PC-9 (cell line): Measurements from ENCODE around the gene ACTR5.

Experiments
- EZH2 ChIP-seq: fragments of 200-600 bp; sonication (generic); IDR thresholded peaks from 2 replicates; pipeline ENCODE4 v1.8.0; 2017; ENCODE audit warnings: antibody characterized with exemption, low read depth
- TF ChIP-seq, protein P1 (sequence below): fragments of 200-600 bp; sonication (generic); conservative IDR thresholded peaks from 2 replicates; pipeline ENCODE4 v1.6.1; 2017; ENCODE audit warnings: mixed run types, antibody characterized with exemption, mild to moderate bottlenecking, moderate library complexity

- TF ChIP-seq, protein P1, sequence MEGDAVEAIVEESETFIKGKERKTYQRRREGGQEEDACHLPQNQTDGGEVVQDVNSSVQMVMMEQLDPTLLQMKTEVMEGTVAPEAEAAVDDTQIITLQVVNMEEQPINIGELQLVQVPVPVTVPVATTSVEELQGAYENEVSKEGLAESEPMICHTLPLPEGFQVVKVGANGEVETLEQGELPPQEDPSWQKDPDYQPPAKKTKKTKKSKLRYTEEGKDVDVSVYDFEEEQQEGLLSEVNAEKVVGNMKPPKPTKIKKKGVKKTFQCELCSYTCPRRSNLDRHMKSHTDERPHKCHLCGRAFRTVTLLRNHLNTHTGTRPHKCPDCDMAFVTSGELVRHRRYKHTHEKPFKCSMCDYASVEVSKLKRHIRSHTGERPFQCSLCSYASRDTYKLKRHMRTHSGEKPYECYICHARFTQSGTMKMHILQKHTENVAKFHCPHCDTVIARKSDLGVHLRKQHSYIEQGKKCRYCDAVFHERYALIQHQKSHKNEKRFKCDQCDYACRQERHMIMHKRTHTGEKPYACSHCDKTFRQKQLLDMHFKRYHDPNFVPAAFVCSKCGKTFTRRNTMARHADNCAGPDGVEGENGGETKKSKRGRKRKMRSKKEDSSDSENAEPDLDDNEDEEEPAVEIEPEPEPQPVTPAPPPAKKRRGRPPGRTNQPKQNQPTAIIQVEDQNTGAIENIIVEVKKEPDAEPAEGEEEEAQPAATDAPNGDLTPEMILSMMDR: no peak
- TF ChIP-seq EZH2: no peak
Observed at GRCh38 chr20:38811769-38812168, 63.5 kb downstream of the ACTR5 start.
